B cell (primary cell): ENCODE data around the gene CCDC116. TPM values are rescaled to one million over a fixed set of nuclear protein-coding genes. Genes with fewer than 3 reads are reported as not detected.

ENCODE experiments used
- ATAC-seq: fragments of 200-7000 bp; cut with Tn5 transposase; one replicate; pipeline ENCODE4 v1.10.0; 2021; ENCODE audit warnings: low read depth, mild to moderate bottlenecking, moderate number of reproducible peaks, moderate library complexity
- CTCF ChIA-PET: fragments of 350-600 bp; sonication (Branson Sonifier 250); formaldehyde crosslinking; loops from one replicate; lab custom pipeline; 2021; ENCODE audit warnings: antibody characterized with exemption, inconsistent platforms; lab: Charles Lee
- POLR2A ChIA-PET: fragments of 350-600 bp; sonication (Branson Sonifier 250); formaldehyde crosslinking; loops from one replicate; lab custom pipeline; 2021; ENCODE audit warnings: antibody characterized with exemption; lab: Charles Lee
- DNase-seq: peaks from one replicate; pipeline ENCODE4 v3.0.0; 2013
- H2AFZ ChIP-seq: 2 replicates; pipeline ENCODE4 v1.6.1; 2012; ENCODE audit warnings: mild to moderate bottlenecking, low read depth, low read length; ENCODE audit not compliant: insufficient read depth, poor library complexity, severe bottlenecking
- H3K27ac ChIP-seq, 2 donors: 1 replicate in 1 of 2; 2 replicates in 1 of 2; pipeline ENCODE4 v1.5.1; 2012 to 2013; ENCODE audit warnings: low read length in 2 of 2, mild to moderate bottlenecking in 2 of 2, moderate library complexity in 1 of 2
- H3K27me3 ChIP-seq, 4 experiments: fragments of 200-600 bp in 1 of 4; sonication (generic) in 1 of 4; replicated peaks in 1 of 4; 1 replicate in 2 of 4; 2 replicates in 2 of 4; pipeline versions ENCODE4 v1.6.1 to v1.7.0; 2013 to 2016; ENCODE audit warnings: low read length in 3 of 4, mild to moderate bottlenecking in 2 of 4, mixed read lengths in 1 of 4, moderate library complexity in 1 of 4; ENCODE audit not compliant: insufficient read depth in 4 of 4, control insufficient read depth in 3 of 4; ENCODE audit errors: control extremely low read depth in 1 of 4
- H3K36me3 ChIP-seq, 2 experiments: replicated peaks in 1 of 2; 1 replicate in 1 of 2; 2 replicates in 1 of 2; pipeline versions ENCODE4 v1.6.1 to v1.7.1; 2013; ENCODE audit warnings: low read length in 1 of 2; ENCODE audit not compliant: insufficient read depth in 2 of 2, control insufficient read depth in 1 of 2; ENCODE audit errors: control extremely low read depth in 1 of 2, extremely low read depth in 1 of 2
- H3K4me1 ChIP-seq, 2 donors: fragments of 200-600 bp in 1 of 2; sonication (generic) in 1 of 2; 1 replicate in 1 of 2; 2 replicates in 1 of 2; pipeline versions ENCODE4 v1.5.1 to v1.6.1; 2013 to 2017; ENCODE audit warnings: low read length in 2 of 2; ENCODE audit not compliant: control insufficient read depth in 2 of 2, insufficient read depth in 2 of 2
- H3K4me2 ChIP-seq: replicated peaks from 2 replicates; pipeline ENCODE3; 2012; ENCODE audit warnings: mild to moderate bottlenecking, low read depth, low read length; ENCODE audit not compliant: poor library complexity, severe bottlenecking
- H3K4me3 ChIP-seq, 5 experiments: fragments of 200-600 bp in 1 of 5; sonication (generic) in 1 of 5; 1 replicate in 3 of 5; 2 replicates in 2 of 5; pipeline versions ENCODE4 v1.5.1 to v1.7.0; 2011 to 2016; ENCODE audit warnings: low read length in 4 of 5, mild to moderate bottlenecking in 4 of 5, low read depth in 2 of 5, control low read depth in 1 of 5, moderate library complexity in 1 of 5; ENCODE audit not compliant: insufficient read depth in 1 of 5; ENCODE audit errors: control extremely low read depth in 1 of 5, extremely low read depth in 1 of 5
- H3K79me2 ChIP-seq: fragments of 200-600 bp; sonication (generic); one replicate; pipeline ENCODE4 v1.6.0; 2016; ENCODE audit warnings: low read length; ENCODE audit not compliant: control insufficient read depth, insufficient read depth
- H3K9ac ChIP-seq: fragments of 200-600 bp; sonication (generic); 2 replicates; pipeline ENCODE4 v1.6.1; 2017; ENCODE audit warnings: mild to moderate bottlenecking, low read length, moderate library complexity
- H3K9me3 ChIP-seq, 3 donors: one replicate each; pipeline versions ENCODE4 v1.6.1 to v1.7.1; 2013; ENCODE audit warnings: low read length in 2 of 3; ENCODE audit not compliant: control insufficient read depth in 2 of 3, insufficient read depth in 1 of 3; ENCODE audit errors: control extremely low read depth in 1 of 3
- H4K20me1 ChIP-seq: 2 replicates; pipeline ENCODE4 v1.6.0; 2012; ENCODE audit warnings: mild to moderate bottlenecking, low read length; ENCODE audit not compliant: insufficient read depth, control insufficient read depth, poor library complexity, severe bottlenecking
- H3K27ac Mint-ChIP-seq: one replicate; pipeline ENCODE4 v1.8.0; 2021; ENCODE audit warnings: mixed read lengths
- H3K27me3 Mint-ChIP-seq: one replicate; pipeline ENCODE4 v1.8.0; 2021; ENCODE audit warnings: mixed read lengths
- H3K4me1 Mint-ChIP-seq: one replicate; pipeline ENCODE4 v1.8.0; 2021; ENCODE audit warnings: mixed read lengths
- H3K4me3 Mint-ChIP-seq: one replicate; pipeline ENCODE4 v1.8.0; 2021; ENCODE audit warnings: mixed read lengths
- H3K9me3 Mint-ChIP-seq: one replicate; pipeline ENCODE4 v1.8.0; 2022; ENCODE audit warnings: mixed read lengths; ENCODE audit not compliant: insufficient read depth
- CTCF ChIP-seq: fragments of 200-600 bp; IDR thresholded peaks from one replicate; pipeline ENCODE4 v1.8.0; 2022; ENCODE audit warnings: antibody characterized with exemption, mild to moderate bottlenecking
- EZH2 ChIP-seq: IDR thresholded peaks from 2 replicates; pipeline ENCODE4 v1.6.1; 2012; ENCODE audit warnings: borderline replicate concordance, low read depth, mild to moderate bottlenecking, moderate library complexity, low read length; ENCODE audit not compliant: insufficient read depth, poor library complexity, severe bottlenecking
- WGBS: methylation state at CpG from one replicate; pipeline ENCODE4 v1.1.5; 2013; ENCODE audit warnings: missing lambda C conversion rate; ENCODE audit not compliant: insufficient coverage; 5-methylcytosine and 5-hydroxymethylcytosine counted together
- intact Hi-C: fragments of 100-400 bp; cut with micrococcal nuclease; formaldehyde crosslinking; loops from one replicate; pipeline ENCODE4 v1.10.0; 2022
- polyA plus RNA-seq: library from polyadenylated mRNA; depleted of rRNA; stranded (reverse); fragments of >200 nt; gene quantifications from 2 replicates; pipeline ENCODE4 v1.2.3, GENCODE V29; 2012
- total RNA-seq, 2 donors: library from RNA; stranded (reverse); fragments of 120-200 nt in 1 of 2; gene quantifications; 1 replicate in 1 of 2; 2 replicates in 1 of 2; pipeline versions ENCODE4 v1.2.3 to v1.2.4, GENCODE V29; 2013 to 2022

The CCDC116 gene
- total and polyA plus RNA-seq, 2 donors (not counting 1 experiment from before 2014, with no cell fraction given), result 0.52 to 0.55 TPM

- peaks cover 2 to 31% of the 10 kb centered on the region in 2 experiments for H3K36me3 ChIP-seq
- H3K4me3 Mint-ChIP-seq, result no peak overlapping the region
These were observed 43.2 kb upstream of the CCDC116 start for GRCh38 chr22:21589396-21589795.

More at GRCh38 chr22:21589396-21589795, 43.2 kb upstream of the CCDC116 start:
- H3K4me1 Mint-ChIP-seq, result peaks cover 65% of the 10 kb centered on the region
- Histone ChIP-seq H3K4me3 (no peak overlapping the region), H3K4me2 (no peak overlapping the region), H4K20me1 (peaks cover 90% of the 10 kb centered on the region), H3K27me3 (no peaks in the 10 kb centered on the region), H3K9ac (no peak overlapping the region), H3K79me2 (peaks cover 96% of the 10 kb centered on the region), H2AFZ (no peak overlapping the region), H3K4me1 (peaks cover 36 to 50% of the 10 kb centered on the region in 2 donors), H3K27ac (peak overlapping the region in 1 of 2 donors; percentile 34), H3K9me3 (peaks cover 0 to 5% (median 0%) of the 10 kb centered on the region in 3 donors)
- no peak for DNase-seq
- no peak for ATAC-seq
- H3K9me3 Mint-ChIP-seq, result no peaks in the 10 kb centered on the region
- intact Hi-C loops, result loop anchor here (5.0 kb wide), 1 partner anchor 43 kb away; the partner anchor contains the start of genes CCDC116 and YDJC
- ChIA-PET CTCF (interaction anchor here (0.9 kb wide), 1 partner anchor 53 kb away, joined by 3 read pairs; no protein-coding TSS in a partner anchor), POLR2A (no interaction called here)
- peak overlapping the region; percentile 68 for H3K27ac Mint-ChIP-seq
- H3K27me3 Mint-ChIP-seq, result no peaks in the 10 kb centered on the region
- TF ChIP-seq EZH2, result no peak
- no peak for TF ChIP-seq CTCF
- 92% methylated on average over 8 of the region's 8 CpGs for WGBS
